OCI-LY3 (cell line): ENCODE measurements around the gene HS3ST3B1.

Experiments used
- EZH2phosphoT487 ChIP-seq: fragments of 200-600 bp; shearing (Covaris generic); IDR thresholded peaks from 2 replicates; pipeline ENCODE4 v1.6.1; 2018; ENCODE audit warnings: antibody characterized with exemption, mixed run types, low read depth
- TF ChIP-seq, protein P1 (sequence below): fragments of 200-600, 300-600 bp; sonication (generic); IDR thresholded peaks from 2 replicates; pipeline ENCODE4 v1.5.1; 2014; ENCODE audit warnings: antibody characterized with exemption, low read length, low read depth

DNA sequence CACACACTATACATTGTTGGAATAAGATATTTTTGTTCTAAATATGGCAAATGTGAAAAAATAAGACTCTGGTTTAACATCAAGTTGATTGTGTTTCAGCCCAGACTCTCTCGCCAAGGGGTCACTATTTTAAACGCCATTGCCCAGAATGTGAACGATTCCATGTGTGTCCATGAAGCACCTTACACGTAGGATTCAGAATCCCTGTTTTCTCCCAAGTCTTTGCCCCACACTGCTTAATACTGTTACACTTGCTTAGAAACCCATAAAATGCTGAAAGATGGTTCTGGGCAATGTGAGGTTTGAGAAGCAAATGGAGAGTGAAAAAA lies 7.7 kb downstream of the HS3ST3B1 start:
- TF ChIP-seq, protein P1, sequence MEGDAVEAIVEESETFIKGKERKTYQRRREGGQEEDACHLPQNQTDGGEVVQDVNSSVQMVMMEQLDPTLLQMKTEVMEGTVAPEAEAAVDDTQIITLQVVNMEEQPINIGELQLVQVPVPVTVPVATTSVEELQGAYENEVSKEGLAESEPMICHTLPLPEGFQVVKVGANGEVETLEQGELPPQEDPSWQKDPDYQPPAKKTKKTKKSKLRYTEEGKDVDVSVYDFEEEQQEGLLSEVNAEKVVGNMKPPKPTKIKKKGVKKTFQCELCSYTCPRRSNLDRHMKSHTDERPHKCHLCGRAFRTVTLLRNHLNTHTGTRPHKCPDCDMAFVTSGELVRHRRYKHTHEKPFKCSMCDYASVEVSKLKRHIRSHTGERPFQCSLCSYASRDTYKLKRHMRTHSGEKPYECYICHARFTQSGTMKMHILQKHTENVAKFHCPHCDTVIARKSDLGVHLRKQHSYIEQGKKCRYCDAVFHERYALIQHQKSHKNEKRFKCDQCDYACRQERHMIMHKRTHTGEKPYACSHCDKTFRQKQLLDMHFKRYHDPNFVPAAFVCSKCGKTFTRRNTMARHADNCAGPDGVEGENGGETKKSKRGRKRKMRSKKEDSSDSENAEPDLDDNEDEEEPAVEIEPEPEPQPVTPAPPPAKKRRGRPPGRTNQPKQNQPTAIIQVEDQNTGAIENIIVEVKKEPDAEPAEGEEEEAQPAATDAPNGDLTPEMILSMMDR: no peak
- no peak for TF ChIP-seq EZH2phosphoT487
